MM.1S (cell line): ENCODE results near the gene EIF2D.

Experiments
- DNase-seq: peaks from one replicate; pipeline ENCODE4 v3.0.0-alpha.2; 2015
- H2AFZ ChIP-seq: fragments of 300-600 bp; sonication (generic); 2 replicates; pipeline ENCODE4 v1.6.0; 2016; ENCODE audit warnings: antibody characterized with exemption, low read length
- H3F3A ChIP-seq: fragments of 300-600 bp; sonication (generic); 2 replicates; pipeline ENCODE4 v1.6.1; 2016; ENCODE audit warnings: mild to moderate bottlenecking, antibody characterized with exemption, low read length, moderate library complexity, mixed read lengths; ENCODE audit not compliant: insufficient read depth
- H3K27ac ChIP-seq: fragments of 300-600 bp; sonication (generic); 2 replicates; pipeline ENCODE4 v1.5.1; 2016; ENCODE audit warnings: mild to moderate bottlenecking, low read length
- H3K27me3 ChIP-seq: fragments of 300-600 bp; sonication (generic); replicated peaks from 2 replicates; pipeline ENCODE4 v1.6.0; 2016; ENCODE audit warnings: low read length; ENCODE audit not compliant: insufficient read depth
- H3K36me3 ChIP-seq: fragments of 300-600 bp; sonication (generic); replicated peaks from 2 replicates; pipeline ENCODE4 v1.6.1; 2016; ENCODE audit warnings: mild to moderate bottlenecking, low read length, mixed read lengths; ENCODE audit not compliant: insufficient read depth
- H3K4me1 ChIP-seq: fragments of 300-600 bp; sonication (generic); 2 replicates; pipeline ENCODE4 v1.6.1; 2016; ENCODE audit warnings: low read length, mixed read lengths
- H3K4me2 ChIP-seq: fragments of 300-600 bp; sonication (generic); 2 replicates; pipeline ENCODE4 v1.6.0; 2016; ENCODE audit warnings: low read depth, low read length
- H3K4me3 ChIP-seq: fragments of 300-600 bp; sonication (generic); 2 replicates; pipeline ENCODE4 v1.5.1; 2016; ENCODE audit warnings: low read length, mixed read lengths
- H3K79me2 ChIP-seq: fragments of 300-600 bp; sonication (generic); 2 replicates; pipeline ENCODE4 v1.6.1; 2016; ENCODE audit warnings: mixed run types, low read length, mixed read lengths
- H3K9ac ChIP-seq: fragments of 300-600 bp; sonication (generic); 2 replicates; pipeline ENCODE4 v1.6.1; 2016; ENCODE audit warnings: low read length, mixed read lengths
- H3K9me2 ChIP-seq: fragments of 300-600 bp; sonication (generic); replicated peaks from 2 replicates; pipeline ENCODE4 v1.6.1; 2016; ENCODE audit warnings: mild to moderate bottlenecking, low read length, mixed read lengths; ENCODE audit not compliant: insufficient read depth
- H3K9me3 ChIP-seq: fragments of 300-600 bp; sonication (generic); replicated peaks from 2 replicates; pipeline ENCODE4 v1.6.1; 2016; ENCODE audit warnings: mild to moderate bottlenecking, low read length, mixed read lengths; ENCODE audit not compliant: insufficient read depth
- H4K20me1 ChIP-seq: fragments of 300-600 bp; sonication (generic); 2 replicates; pipeline ENCODE4 v1.6.1; 2016; ENCODE audit warnings: mild to moderate bottlenecking, low read length, moderate library complexity, mixed read lengths; ENCODE audit not compliant: insufficient read depth
- CTCF ChIP-seq: fragments of 300-600 bp; sonication (generic); IDR thresholded peaks from 2 replicates; pipeline ENCODE4 v1.5.1; 2016; ENCODE audit warnings: antibody characterized with exemption, low read length, mixed read lengths
- EZH2 ChIP-seq: fragments of 300-600 bp; sonication (generic); optimal IDR thresholded peaks from 2 replicates; pipeline ENCODE3; 2017; ENCODE audit warnings: low read depth, mild to moderate bottlenecking, antibody characterized with exemption, low read length, mixed read lengths
- EZH2phosphoT487 ChIP-seq: fragments of 300-600 bp; sonication (generic); IDR thresholded peaks from 2 replicates; pipeline ENCODE4 v1.6.1; 2018; ENCODE audit warnings: antibody characterized with exemption, low read length

The EIF2D gene

DNA sequence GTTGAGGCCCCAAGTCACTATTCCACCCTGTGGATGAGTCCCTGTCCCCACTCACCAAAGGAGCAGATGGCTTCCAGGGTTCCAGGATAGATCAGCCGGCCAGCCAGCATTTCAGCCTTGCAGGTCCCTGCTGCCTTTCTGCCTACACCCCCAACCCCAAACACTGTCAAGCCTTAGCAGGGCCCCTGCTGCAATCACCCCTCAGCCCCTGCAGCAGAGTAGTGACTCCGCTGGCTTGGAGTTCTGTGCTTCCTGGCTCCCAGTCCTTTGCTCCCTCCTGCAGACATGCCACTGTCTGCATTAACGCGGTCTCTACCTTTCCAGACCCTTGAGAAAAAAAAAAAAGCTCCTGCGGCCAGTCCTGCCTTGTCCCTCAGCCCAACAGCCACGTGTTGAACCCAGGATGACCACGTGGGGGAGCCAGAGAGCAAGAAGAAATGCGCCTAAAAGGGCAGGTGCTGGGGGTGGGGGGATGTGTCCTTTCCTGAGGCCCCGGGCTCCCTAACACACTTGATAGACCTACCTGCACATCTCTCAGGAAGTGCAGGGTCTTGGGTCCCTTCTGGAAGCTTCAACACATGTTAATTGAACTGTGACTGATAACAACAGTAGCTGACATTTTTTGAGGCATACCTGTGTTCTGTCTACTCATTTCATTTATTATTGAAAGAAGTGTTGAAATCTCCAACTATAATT lies 67.6 kb downstream of the EIF2D start:
- peak overlapping the region; percentile 3; the same call in 1 of the 2 replicates for H3K4me2 ChIP-seq
- no peaks in the 10 kb centered on the region for H4K20me1 ChIP-seq
- H3K9ac ChIP-seq = no peak overlapping the region
- no peaks in the 10 kb centered on the region for H3K9me3 ChIP-seq
- H2AFZ ChIP-seq = peak overlapping the region; percentile 2; the same call in 1 of the 2 replicates
- 0 out of 2 replicates have a peak, but pooled peaks cover 3% of the 10 kb centered on the region for H3K4me1 ChIP-seq
- H3K27ac ChIP-seq = no peak overlapping the region
- no peaks in the 10 kb centered on the region for H3K36me3 ChIP-seq
- no peaks in the 10 kb centered on the region for H3K27me3 ChIP-seq
- TF ChIP-seq EZH2phosphoT487 (no peak), CTCF (peak; percentile 96), EZH2 (no peak)
- H3F3A ChIP-seq = no peaks in the 10 kb centered on the region
- H3K4me3 ChIP-seq = no peak overlapping the region
- no peaks in the 10 kb centered on the region for H3K79me2 ChIP-seq
- DNase-seq = peak; percentile 73
- H3K9me2 ChIP-seq = no peaks in the 10 kb centered on the region
